Measurements from ENCODE around the gene SNCAIP. TPM values are rescaled to one million over a fixed set of nuclear protein-coding genes. Genes with fewer than 3 reads are reported as not detected.

SNCAIP gene
- total and polyA plus RNA-seq, 9 of the 15 experiments (the other 6 are each of a cell fraction or from before 2014, with no cell fraction given): 0.04 TPM; not detected in 8

DNA sequence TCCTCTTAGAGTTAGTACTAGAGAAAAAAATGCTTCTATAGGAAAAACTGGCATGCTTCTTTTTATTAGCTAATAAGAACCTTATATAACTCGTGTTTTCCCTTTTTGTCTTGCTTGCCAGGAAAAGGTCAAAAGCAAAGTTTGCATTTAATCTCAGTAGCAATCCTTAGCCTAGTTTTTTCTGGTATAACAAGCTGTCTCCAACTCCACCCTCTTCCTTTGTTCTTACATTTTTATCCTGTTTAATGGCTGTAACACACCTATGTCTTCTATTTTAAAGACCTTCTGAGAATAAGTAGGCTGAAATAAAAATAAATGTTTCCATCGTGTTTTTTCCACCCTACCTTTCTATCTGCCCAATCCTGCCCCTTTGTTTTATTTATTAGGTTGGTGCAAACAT, 158.3 kb downstream of the SNCAIP start:
- H3K36me3 ChIP-seq (ENCODE audit: control insufficient read depth, insufficient read depth, low read length): no peaks in the 10 kb centered on the region
- intact Hi-C loops (cut with micrococcal nuclease): no loop called here
- WGBS (ENCODE audit: insufficient coverage, low coverage, missing lambda C conversion rate): 0% methylated on average over 2 of the region's 2 CpGs
- no peaks in the 10 kb centered on the region for H3K79me2 ChIP-seq (ENCODE audit: control insufficient read depth, insufficient read depth, low read length)
- no peak overlapping the region for H3K4me3 ChIP-seq
- ChIA-PET POLR2A (no interaction called here), CTCF (ENCODE audit: low intra/inter-chr PET ratio) (no interaction called here)
- ATAC-seq (no peak), DNase-seq (ENCODE audit: extremely low read depth in 1 of 4, low spot score in 3 of 4) (no peak), FAIRE-seq (no peak)
- H2AFZ ChIP-seq (ENCODE audit: low read depth, low read length): no peak overlapping the region
- peaks cover 0 to 4% of the 10 kb centered on the region in 2 experiments; a peak in 1 of 5 replicates for H3K27me3 ChIP-seq (ENCODE audit: control insufficient read depth in 2 of 2, insufficient read depth in 2 of 2, low read length in 2 of 2)
- H3K27ac ChIP-seq (ENCODE audit: extremely low read depth, low read depth, low read length): no peak overlapping the region
- no peak overlapping the region for H3K4me2 ChIP-seq (ENCODE audit: insufficient read depth, low read length)
- in situ Hi-C loops (cut with MboI): no loop called here
- H3K4me1 ChIP-seq (replicated peaks in 1 of 2; ENCODE audit: control insufficient read depth in 2 of 2, insufficient read depth in 2 of 2, low read length in 2 of 2): no peaks in the 10 kb centered on the region
- no peak overlapping the region for H3K9ac ChIP-seq (ENCODE audit: insufficient read depth in 1 of 2, low read depth in 2 of 2, low read length in 2 of 2)
- BruUV-seq (replicated peaks): no TSS peak
- no peaks in the 10 kb centered on the region for H3K9me3 ChIP-seq (replicated peaks; ENCODE audit: control insufficient read depth, insufficient read depth, low read depth, low read length)
- TF ChIP-seq SUPT5H (IDR thresholded peaks at IDR 0.05): no peak
- TF ChIP-seq, protein P1, sequence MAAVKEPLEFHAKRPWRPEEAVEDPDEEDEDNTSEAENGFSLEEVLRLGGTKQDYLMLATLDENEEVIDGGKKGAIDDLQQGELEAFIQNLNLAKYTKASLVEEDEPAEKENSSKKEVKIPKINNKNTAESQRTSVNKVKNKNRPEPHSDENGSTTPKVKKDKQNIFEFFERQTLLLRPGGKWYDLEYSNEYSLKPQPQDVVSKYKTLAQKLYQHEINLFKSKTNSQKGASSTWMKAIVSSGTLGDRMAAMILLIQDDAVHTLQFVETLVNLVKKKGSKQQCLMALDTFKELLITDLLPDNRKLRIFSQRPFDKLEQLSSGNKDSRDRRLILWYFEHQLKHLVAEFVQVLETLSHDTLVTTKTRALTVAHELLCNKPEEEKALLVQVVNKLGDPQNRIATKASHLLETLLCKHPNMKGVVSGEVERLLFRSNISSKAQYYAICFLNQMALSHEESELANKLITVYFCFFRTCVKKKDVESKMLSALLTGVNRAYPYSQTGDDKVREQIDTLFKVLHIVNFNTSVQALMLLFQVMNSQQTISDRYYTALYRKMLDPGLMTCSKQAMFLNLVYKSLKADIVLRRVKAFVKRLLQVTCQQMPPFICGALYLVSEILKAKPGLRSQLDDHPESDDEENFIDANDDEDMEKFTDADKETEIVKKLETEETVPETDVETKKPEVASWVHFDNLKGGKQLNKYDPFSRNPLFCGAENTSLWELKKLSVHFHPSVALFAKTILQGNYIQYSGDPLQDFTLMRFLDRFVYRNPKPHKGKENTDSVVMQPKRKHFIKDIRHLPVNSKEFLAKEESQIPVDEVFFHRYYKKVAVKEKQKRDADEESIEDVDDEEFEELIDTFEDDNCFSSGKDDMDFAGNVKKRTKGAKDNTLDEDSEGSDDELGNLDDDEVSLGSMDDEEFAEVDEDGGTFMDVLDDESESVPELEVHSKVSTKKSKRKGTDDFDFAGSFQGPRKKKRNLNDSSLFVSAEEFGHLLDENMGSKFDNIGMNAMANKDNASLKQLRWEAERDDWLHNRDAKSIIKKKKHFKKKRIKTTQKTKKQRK (IDR thresholded peaks at IDR 0.05; ENCODE audit: borderline replicate concordance, low read depth, low read length): no peak
- no peak for TF ChIP-seq ZNF79 (CRISPR knock-in tag; IDR thresholded peaks at IDR 0.05; ENCODE audit: low read depth)
- H4K20me1 ChIP-seq (replicated peaks; ENCODE audit: control insufficient read depth, insufficient read depth, low read length): no peaks in the 10 kb centered on the region
- H3K9me1 ChIP-seq (ENCODE audit: control insufficient read depth, insufficient read depth, low read length): no peaks in the 10 kb centered on the region
